GM19351 (cell line): Measurements from ENCODE around the gene DAB2IP.
A peak's percentile ranks its signal among the peaks of the same experiment; 100 is the strongest.

Experiments
- ATAC-seq: cut with Tn5 transposase; IDR thresholded peaks from one replicate; pipeline ENCODE4 v1.9.1; 2021; ENCODE audit warnings: mild to moderate bottlenecking, moderate library complexity; ENCODE audit not compliant: unreplicated experiment

DAB2IP gene

GRCh38 chr9:121625590-121625989 lies 25.8 kb upstream of the DAB2IP start:
- no peak for ATAC-seq

- no peak for ATAC-seq
These were observed 25.4 kb upstream of the DAB2IP start for GRCh38 chr9:121626012-121626411.

- ATAC-seq: no peak
These were observed 24.0 kb upstream of the DAB2IP start for GRCh38 chr9:121627427-121627826.

- no peak for ATAC-seq
These were observed 23.0 kb upstream of the DAB2IP start for GRCh38 chr9:121628401-121628800.

GRCh38 chr9:121631115-121631514 lies 20.3 kb upstream of the DAB2IP start:
- ATAC-seq: no peak

- no peak for ATAC-seq
These were observed 19.4 kb upstream of the DAB2IP start for GRCh38 chr9:121631978-121632418.

GRCh38 chr9:121633119-121633714 lies 18.2 kb upstream of the DAB2IP start:
- no peak for ATAC-seq

GRCh38 chr9:121633736-121634135 lies 17.7 kb upstream of the DAB2IP start:
- no peak for ATAC-seq

GRCh38 chr9:121634329-121635261 lies 16.8 kb upstream of the DAB2IP start:
- peak; percentile 78 for ATAC-seq

- ATAC-seq: no peak
These were observed 16.0 kb upstream of the DAB2IP start for GRCh38 chr9:121635300-121635876.

- ATAC-seq: no peak
These were observed 15.0 kb upstream of the DAB2IP start for GRCh38 chr9:121636341-121636865.

GRCh38 chr9:121636978-121637712 lies 14.3 kb upstream of the DAB2IP start:
- ATAC-seq: no peak

- ATAC-seq: no peak
These were observed 13.7 kb upstream of the DAB2IP start for GRCh38 chr9:121637713-121638220.

- no peak for ATAC-seq
These were observed 13.0 kb upstream of the DAB2IP start for GRCh38 chr9:121638399-121638798.

GRCh38 chr9:121638901-121639592 lies 12.4 kb upstream of the DAB2IP start:
- no peak for ATAC-seq

GRCh38 chr9:121639619-121640018 lies 11.8 kb upstream of the DAB2IP start:
- no peak for ATAC-seq

- ATAC-seq: no peak
These were observed 11.4 kb upstream of the DAB2IP start for GRCh38 chr9:121640076-121640475.

GRCh38 chr9:121640491-121641223 lies 10.8 kb upstream of the DAB2IP start:
- ATAC-seq: no peak

GRCh38 chr9:121641224-121641611 lies 10.2 kb upstream of the DAB2IP start:
- ATAC-seq: no peak
